HUES64 (cell line): ENCODE measurements around the gene MKRN1.
"Not testable (repeated sequence)": the region's sequence is repeated elsewhere in the genome, so short reads cannot be mapped to it uniquely, and the experiment has no call there.

Source experiments
- H3K27ac ChIP-seq: 2 replicates; pipeline ENCODE4 v1.7.0; 2013; ENCODE audit warnings: low read depth, low read length, inconsistent platforms
- H3K27me3 ChIP-seq: 2 replicates; pipeline ENCODE4 v1.6.1; 2013; ENCODE audit warnings: mild to moderate bottlenecking, low read length; ENCODE audit not compliant: insufficient read depth
- H3K36me3 ChIP-seq: 2 replicates; pipeline ENCODE4 v1.6.1; 2013; ENCODE audit warnings: mild to moderate bottlenecking, low read length; ENCODE audit not compliant: insufficient read depth
- H3K4me1 ChIP-seq: 2 replicates; pipeline ENCODE4 v1.6.1; 2013; ENCODE audit warnings: mild to moderate bottlenecking, low read length, moderate library complexity; ENCODE audit not compliant: insufficient read depth
- H3K4me3 ChIP-seq: 2 replicates; pipeline ENCODE4 v1.5.1; 2013; ENCODE audit warnings: mild to moderate bottlenecking, low read length, moderate library complexity
- H3K9ac ChIP-seq: 2 replicates; pipeline ENCODE4 v1.6.1; 2013; ENCODE audit warnings: mild to moderate bottlenecking, low read depth, low read length
- H3K9me3 ChIP-seq: 2 replicates; pipeline ENCODE4 v1.6.1; 2013; ENCODE audit warnings: low read depth, low read length; ENCODE audit not compliant: insufficient read depth
- WGBS: fragments of 150-250, 120-280 bp; methylation state at CpG from one replicate; pipeline ENCODE4 v1.1.7; 2013; ENCODE audit warnings: missing lambda C conversion rate; 5-methylcytosine and 5-hydroxymethylcytosine counted together

The MKRN1 gene

GRCh38 chr7:140453785-140454656, 25.3 kb downstream of the MKRN1 start:
- H3K27me3 ChIP-seq, H3K9ac ChIP-seq, H3K4me3 ChIP-seq, H3K9me3 ChIP-seq: not testable (repeated sequence)
- WGBS: 96% methylated on average over 7 of the region's 9 CpGs
- H3K4me1 ChIP-seq: peaks cover 54% of the 10 kb centered on the region
- peaks cover 61% of the 10 kb centered on the region for H3K36me3 ChIP-seq
- peak overlapping the region; percentile 8; the same call in 1 of the 2 replicates for H3K27ac ChIP-seq

- no peaks in the 10 kb centered on the region for H3K9me3 ChIP-seq
- H3K27me3 ChIP-seq: no peaks in the 10 kb centered on the region
- peaks cover 54% of the 10 kb centered on the region for H3K36me3 ChIP-seq
- WGBS: 92% methylated on average over 4 of the region's 4 CpGs
- no peak overlapping the region for H3K4me3 ChIP-seq
- peaks cover 47% of the 10 kb centered on the region for H3K4me1 ChIP-seq
- no peak overlapping the region for H3K9ac ChIP-seq
- no peak overlapping the region for H3K27ac ChIP-seq
These were observed 26.0 kb downstream of the MKRN1 start for GRCh38 chr7:140453273-140453672.

- no peak overlapping the region for H3K27ac ChIP-seq
- H3K4me1 ChIP-seq: peaks cover 42% of the 10 kb centered on the region
- no peaks in the 10 kb centered on the region for H3K9me3 ChIP-seq
- peaks cover 39% of the 10 kb centered on the region for H3K36me3 ChIP-seq
- no peaks in the 10 kb centered on the region for H3K27me3 ChIP-seq
- 45% methylated on average over 1 of the region's 1 CpG for WGBS
- H3K4me3 ChIP-seq: no peak overlapping the region
- no peak overlapping the region for H3K9ac ChIP-seq
These were observed 27.6 kb downstream of the MKRN1 start for GRCh38 chr7:140451716-140452115.

GRCh38 chr7:140448781-140449480, 30.4 kb downstream of the MKRN1 start:
- Histone ChIP-seq H3K4me3 (no peak overlapping the region), H3K27me3 (no peaks in the 10 kb centered on the region), H3K9ac (no peak overlapping the region), H3K4me1 (peaks cover 21% of the 10 kb centered on the region), H3K9me3 (no peaks in the 10 kb centered on the region), H3K36me3 (peaks cover 15% of the 10 kb centered on the region), H3K27ac (peak overlapping the region; percentile 79; the same call in 1 of the 2 replicates)
- WGBS: 24% methylated on average over 4 of the region's 4 CpGs

GRCh38 chr7:140447841-140448240, 31.5 kb downstream of the MKRN1 start:
- 68% methylated on average over 6 of the region's 7 CpGs for WGBS
- H3K4me3 ChIP-seq: no peak overlapping the region

GRCh38 chr7:140446467-140446866, 32.8 kb downstream of the MKRN1 start:
- H3K27ac ChIP-seq: no peak overlapping the region
- no peaks in the 10 kb centered on the region for H3K9me3 ChIP-seq
- no peaks in the 10 kb centered on the region for H3K27me3 ChIP-seq
- H3K9ac ChIP-seq: no peak overlapping the region
- no peaks in the 10 kb centered on the region for H3K36me3 ChIP-seq
- H3K4me3 ChIP-seq: no peak overlapping the region
- H3K4me1 ChIP-seq: peaks cover 19% of the 10 kb centered on the region
- 94% methylated on average over 11 of the region's 11 CpGs for WGBS

More at GRCh38 chr7:140447841-140448240, 31.5 kb downstream of the MKRN1 start:
- Histone ChIP-seq H3K27me3 (no peaks in the 10 kb centered on the region), H3K9me3 (no peaks in the 10 kb centered on the region), H3K9ac (no peak overlapping the region), H3K4me1 (peaks cover 21% of the 10 kb centered on the region), H3K27ac (peak overlapping the region; percentile 59; the same call in 1 of the 2 replicates), H3K36me3 (peaks cover 4% of the 10 kb centered on the region)

- 100% methylated on average over 2 of the region's 2 CpGs for WGBS
These were observed 37.8 kb downstream of the MKRN1 start for GRCh38 chr7:140441519-140441918.

GRCh38 chr7:140440593-140440992, 38.7 kb downstream of the MKRN1 start:
- WGBS: 86% methylated on average over 3 of the region's 3 CpGs
- no peaks in the 10 kb centered on the region for H3K27me3 ChIP-seq

More at GRCh38 chr7:140441519-140441918, 37.8 kb downstream of the MKRN1 start:
- Histone ChIP-seq H3K9me3 (no peaks in the 10 kb centered on the region), H3K36me3 (no peaks in the 10 kb centered on the region), H3K9ac (no peak overlapping the region), H3K27ac (no peak overlapping the region), H3K27me3 (no peaks in the 10 kb centered on the region), H3K4me3 (no peak overlapping the region), H3K4me1 (no peaks in the 10 kb centered on the region)

GRCh38 chr7:140439359-140439758, 39.9 kb downstream of the MKRN1 start:
- no peak overlapping the region for H3K9ac ChIP-seq
- no peak overlapping the region for H3K27ac ChIP-seq
- H3K36me3 ChIP-seq: no peaks in the 10 kb centered on the region
- 98% methylated on average over 3 of the region's 3 CpGs for WGBS
- no peaks in the 10 kb centered on the region for H3K4me1 ChIP-seq
- H3K9me3 ChIP-seq: no peaks in the 10 kb centered on the region
- no peak overlapping the region for H3K4me3 ChIP-seq
- H3K27me3 ChIP-seq: no peaks in the 10 kb centered on the region

More at GRCh38 chr7:140440593-140440992, 38.7 kb downstream of the MKRN1 start:
- Histone ChIP-seq H3K4me3 (no peak overlapping the region), H3K36me3 (no peaks in the 10 kb centered on the region), H3K9me3 (no peaks in the 10 kb centered on the region), H3K9ac (no peak overlapping the region), H3K27ac (no peak overlapping the region), H3K4me1 (no peaks in the 10 kb centered on the region)

- H3K4me3 ChIP-seq: no peak overlapping the region
- H3K27me3 ChIP-seq: no peaks in the 10 kb centered on the region
- no peaks in the 10 kb centered on the region for H3K4me1 ChIP-seq
- H3K9me3 ChIP-seq: no peaks in the 10 kb centered on the region; the same call in 1 of the 2 replicates
- no peak overlapping the region for H3K27ac ChIP-seq
- no peaks in the 10 kb centered on the region for H3K36me3 ChIP-seq
- H3K9ac ChIP-seq: no peak overlapping the region
- 95% methylated on average over 51 of the region's 51 CpGs for whole genome bisulfite sequencing
These were observed 43.9 kb downstream of the MKRN1 start for GRCh38 chr7:140435252-140435895.

GRCh38 chr7:140433396-140433795, 45.9 kb downstream of the MKRN1 start:
- 94% methylated on average over 3 of the region's 3 CpGs for WGBS
- no peak overlapping the region for H3K27ac ChIP-seq
- no peaks in the 10 kb centered on the region for H3K4me1 ChIP-seq
- no peaks in the 10 kb centered on the region; the same call in 1 of the 2 replicates for H3K9me3 ChIP-seq
- H3K9ac ChIP-seq: no peak overlapping the region
- no peak overlapping the region for H3K4me3 ChIP-seq
- H3K36me3 ChIP-seq: no peaks in the 10 kb centered on the region
- H3K27me3 ChIP-seq: no peaks in the 10 kb centered on the region
